Upper lobe of left lung (tissue), 4 donors: ENCODE measurements around the gene NACC2.

Experiments used
- CTCF ChIP-seq, 6 experiments: fragments of 450-650 bp in 4 of 6; fragments of 200-600 bp in 2 of 6; sonication (generic) in 2 of 6; IDR thresholded peaks; one replicate each; pipeline ENCODE4 v1.5.1; 2016 to 2019; ENCODE audit warnings: antibody characterized with exemption in 6 of 6
- EP300 ChIP-seq, 4 donors: sonication (generic); formaldehyde crosslinking; IDR thresholded peaks; one replicate each; pipeline ENCODE4 v1.5.1; 2017; ENCODE audit warnings: antibody characterized with exemption in 4 of 4, control low read depth in 2 of 4

DNA sequence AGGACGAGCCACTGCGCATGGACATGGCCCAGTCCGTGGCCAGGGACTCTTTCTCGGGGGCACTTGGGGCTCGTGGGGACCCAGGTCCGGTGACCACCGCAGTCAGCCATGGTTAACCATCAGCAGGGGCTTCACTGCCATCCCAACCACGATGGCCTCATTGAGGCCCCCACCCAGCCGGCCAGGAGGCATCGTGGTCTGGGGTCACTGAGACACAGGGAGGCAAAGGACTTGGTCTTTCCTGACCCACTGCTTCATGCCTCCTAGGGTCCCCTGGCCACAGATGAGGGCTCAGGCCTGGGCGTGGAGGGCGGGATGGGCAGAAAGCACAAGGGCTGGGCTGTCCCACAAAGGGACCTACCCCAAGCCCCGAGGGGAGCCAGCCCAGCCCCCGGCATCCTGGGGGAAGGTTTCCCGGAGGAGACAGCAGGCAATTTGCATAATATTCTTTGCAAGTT lies 6.6 kb downstream of the NACC2 start:
- TF ChIP-seq EP300 (IDR thresholded peaks at IDR 0.05) (no peak), CTCF (IDR thresholded peaks at IDR 0.05) (no peak)
